HEK293T (cell line): ENCODE measurements around the gene BCAS1.
"Not testable (repeated sequence)": the region's sequence is repeated elsewhere in the genome, so short reads cannot be mapped to it uniquely, and the experiment has no call there.

Experiments used
- CTCF ChIA-PET: fragments of 350-600 bp; formaldehyde crosslinking; extraction: SDS; loops from one replicate; lab custom pipeline; 2021; ENCODE audit warnings: antibody characterized with exemption, inconsistent platforms; lab: Yijun Ruan, JAX
- POLR2A ChIA-PET: fragments of 350-600 bp; formaldehyde crosslinking; extraction: SDS; loops from one replicate; lab custom pipeline; 2020; ENCODE audit warnings: antibody characterized with exemption, inconsistent platforms; lab: Yijun Ruan, JAX
- DNase-seq: peaks from one replicate; pipeline ENCODE4 v3.0.0; 2012; ENCODE audit warnings: mixed read lengths; ENCODE audit errors: extremely low spot score
- ARNT ChIP-seq: fragments of 450-650 bp; IDR thresholded peaks from 2 replicates; pipeline ENCODE4 v1.6.1; 2017; ENCODE audit warnings: mild to moderate bottlenecking
- BHLHE40 ChIP-seq: fragments of 450-650 bp; IDR thresholded peaks from 2 replicates; pipeline ENCODE4 v1.6.1; 2016; ENCODE audit warnings: mild to moderate bottlenecking, moderate library complexity, borderline replicate concordance
- CTBP1 ChIP-seq: fragments of 450-650 bp; IDR thresholded peaks from 2 replicates; pipeline ENCODE4 v1.6.1; 2016; ENCODE audit warnings: borderline replicate concordance
- ELF4 ChIP-seq: fragments of 450-650 bp; IDR thresholded peaks from 2 replicates; pipeline ENCODE4 v1.6.1; 2017; ENCODE audit warnings: antibody characterized with exemption
- FOXA1 ChIP-seq: fragments of 450-650 bp; IDR thresholded peaks from 2 replicates; pipeline ENCODE4 v1.6.1; 2016; ENCODE audit warnings: mild to moderate bottlenecking
- FOXK2 ChIP-seq: fragments of 450-650 bp; IDR thresholded peaks from 2 replicates; pipeline ENCODE4 v1.6.1; 2016; ENCODE audit warnings: mild to moderate bottlenecking
- FOXM1 ChIP-seq: fragments of 450-650 bp; IDR thresholded peaks from 2 replicates; pipeline ENCODE4 v1.6.1; 2017; ENCODE audit warnings: mild to moderate bottlenecking, borderline replicate concordance
- HDGF ChIP-seq: fragments of 450-650 bp; IDR thresholded peaks from 2 replicates; pipeline ENCODE4 v1.6.1; 2017; ENCODE audit warnings: antibody characterized with exemption, borderline replicate concordance
- L3MBTL2 ChIP-seq: fragments of 450-650 bp; conservative IDR thresholded peaks from 2 replicates; pipeline ENCODE4 v1.6.1; 2016; ENCODE audit warnings: mild to moderate bottlenecking
- LEF1 ChIP-seq: fragments of 450-650 bp; IDR thresholded peaks from 2 replicates; pipeline ENCODE4 v1.6.1; 2017; ENCODE audit warnings: mild to moderate bottlenecking, borderline replicate concordance
- NFRKB ChIP-seq: fragments of 450-650 bp; IDR thresholded peaks from 2 replicates; pipeline ENCODE4 v1.6.1; 2016; ENCODE audit warnings: mild to moderate bottlenecking, moderate library complexity
- PKNOX1 ChIP-seq: fragments of 450-650 bp; IDR thresholded peaks from 2 replicates; pipeline ENCODE4 v1.6.1; 2016
- SP1 ChIP-seq: fragments of 450-650 bp; IDR thresholded peaks from 2 replicates; pipeline ENCODE4 v1.6.1; 2017
- SUZ12 ChIP-seq: fragments of 450-650 bp; IDR thresholded peaks from 2 replicates; pipeline ENCODE4 v1.6.1; 2016; ENCODE audit warnings: mild to moderate bottlenecking
- TARDBP ChIP-seq: fragments of 450-650 bp; IDR thresholded peaks from 2 replicates; pipeline ENCODE4 v1.6.1; 2016
- ZNF384 ChIP-seq: fragments of 450-650 bp; IDR thresholded peaks from 2 replicates; pipeline ENCODE4 v1.6.1; 2016

BCAS1 gene

GRCh38 chr20:54017846-54018245 is 52.5 kb downstream of the BCAS1 start:
- CTCF ChIA-PET = no interaction called here
- POLR2A ChIA-PET = no interaction called here
- TF ChIP-seq SUZ12 (no peak), FOXK2 (no peak), NFRKB (no peak), FOXA1 (no peak), ZNF384 (no peak), TARDBP (no peak)
- DNase-seq = no peak

- TF ChIP-seq LEF1 = no peak
- no peak for TF ChIP-seq ZNF384
- TF ChIP-seq SP1 = no peak
- TF ChIP-seq HDGF = no peak
- TF ChIP-seq FOXK2 = no peak
- no peak for TF ChIP-seq SUZ12
- no peak for TF ChIP-seq NFRKB
- TF ChIP-seq FOXA1 = no peak
- TF ChIP-seq CTBP1 = no peak
- TF ChIP-seq L3MBTL2 = no peak
- no peak for TF ChIP-seq FOXM1
- TF ChIP-seq BHLHE40 = no peak
- TF ChIP-seq PKNOX1 = no peak
- no peak for TF ChIP-seq ARNT
- no peak for TF ChIP-seq TARDBP
- TF ChIP-seq ELF4 = no peak
- DNase-seq = no peak
- POLR2A ChIA-PET = no interaction called here
- CTCF ChIA-PET = no interaction called here
Measured at GRCh38 chr20:54015496-54015895, 54.9 kb downstream of the BCAS1 start.

GRCh38 chr20:54014293-54014926 is 56.0 kb downstream of the BCAS1 start:
- POLR2A ChIA-PET = no interaction called here
- CTCF ChIA-PET = no interaction called here
- TF ChIP-seq SUZ12 (no peak), PKNOX1 (no peak), TARDBP (no peak), CTBP1 (no peak), BHLHE40 (no peak), FOXA1 (no peak), ZNF384 (no peak), LEF1 (no peak), ARNT (no peak), L3MBTL2 (no peak), FOXK2 (no peak), FOXM1 (no peak), NFRKB (no peak), ELF4 (no peak), HDGF (no peak), SP1 (no peak)
- no peak for DNase-seq

GRCh38 chr20:54013471-54013870 is 56.9 kb downstream of the BCAS1 start:
- ChIA-PET CTCF (no interaction called here), POLR2A (no interaction called here)
- TF ChIP-seq BHLHE40 (no peak), ARNT (no peak), FOXA1 (no peak), PKNOX1 (no peak), HDGF (no peak), FOXK2 (no peak), ELF4 (no peak), L3MBTL2 (no peak), SP1 (no peak), NFRKB (no peak)
- DNase-seq = no peak

- no peak for DNase-seq
- POLR2A ChIA-PET = interaction anchor here (0.9 kb wide), 1 partner anchor 11 kb away, joined by 3 read pairs; no protein-coding TSS in a partner anchor
- no peak for TF ChIP-seq CTBP1
- no peak for TF ChIP-seq ZNF384
- TF ChIP-seq L3MBTL2 = no peak
- TF ChIP-seq FOXM1 = no peak
- TF ChIP-seq FOXK2 = no peak
- TF ChIP-seq SP1 = no peak
- no peak for TF ChIP-seq ARNT
- TF ChIP-seq BHLHE40 = no peak
- no peak for TF ChIP-seq SUZ12
- no peak for TF ChIP-seq NFRKB
- no peak for TF ChIP-seq HDGF
- TF ChIP-seq ELF4 = no peak
- TF ChIP-seq PKNOX1 = no peak
- TF ChIP-seq TARDBP = no peak
- no peak for TF ChIP-seq FOXA1
- CTCF ChIA-PET = no interaction called here
Measured at GRCh38 chr20:54011346-54011745, 59.0 kb downstream of the BCAS1 start.

GRCh38 chr20:54006216-54006615 is 64.2 kb downstream of the BCAS1 start:
- CTCF ChIA-PET, DNase-seq, POLR2A ChIA-PET: not testable (repeated sequence)
